ENCODE results near the gene OR4A16.

DNA sequence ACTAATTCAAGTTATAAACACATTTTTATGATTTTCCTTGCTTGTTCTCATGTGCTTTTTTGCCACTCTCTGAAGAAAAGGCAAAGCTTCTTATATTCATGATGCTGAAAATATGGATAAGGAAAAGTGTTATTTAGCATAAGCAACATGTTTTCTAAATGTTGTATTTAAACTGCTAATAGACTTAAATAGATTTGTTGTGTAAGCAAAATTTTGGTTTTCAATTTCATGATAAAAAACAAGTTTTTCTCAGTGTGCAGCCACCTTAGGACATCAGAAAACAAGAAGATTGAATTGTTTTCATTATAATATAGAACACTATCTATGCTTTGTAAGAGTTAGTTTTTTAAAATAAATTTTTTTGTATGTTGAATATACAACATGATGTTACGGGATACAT is 2.3 kb downstream of the OR4A16 start:
- TF ChIP-seq YY1 (IDR thresholded peaks at IDR 0.05; ENCODE audit: insufficient read depth, insufficient read length) (no peak), ZNF274 (IDR thresholded peaks at IDR 0.05; ENCODE audit: low read depth, low read length) (no peak), SUZ12 (IDR thresholded peaks at IDR 0.05; ENCODE audit: extremely low read depth, insufficient read depth, insufficient read length) (no peak)
